Skeletal muscle satellite cell (primary cell): ENCODE results near the gene CFD.
A peak's percentile ranks its signal among the peaks of the same experiment; 100 is the strongest.
"Not testable (repeated sequence)": the region's sequence is repeated elsewhere in the genome, so short reads cannot be mapped to it uniquely, and the experiment has no call there.

Experiments used
- H3K27me3 ChIP-seq: 2 replicates; pipeline ENCODE4 v1.7.0; 2013; ENCODE audit warnings: low read length; ENCODE audit not compliant: control insufficient read depth, insufficient read depth
- H3K36me3 ChIP-seq: 2 replicates; pipeline ENCODE4 v1.7.0; 2013; ENCODE audit warnings: mild to moderate bottlenecking, control low read depth, low read length; ENCODE audit not compliant: insufficient read depth
- H3K4me1 ChIP-seq: 2 replicates; pipeline ENCODE4 v1.7.0; 2013; ENCODE audit warnings: low read length; ENCODE audit not compliant: control insufficient read depth, insufficient read depth
- H3K4me2 ChIP-seq: 2 replicates; pipeline ENCODE4 v1.7.0; 2013; ENCODE audit warnings: mild to moderate bottlenecking, low read length
- H3K4me3 ChIP-seq: 2 replicates; pipeline ENCODE4 v1.7.0; 2013; ENCODE audit warnings: low read length
- H3K9ac ChIP-seq: 2 replicates; pipeline ENCODE4 v1.7.0; 2013; ENCODE audit warnings: mild to moderate bottlenecking, low read depth, low read length, moderate library complexity
- H3K9me3 ChIP-seq: replicated peaks from 2 replicates; pipeline ENCODE4 v1.7.0; 2013; ENCODE audit warnings: mild to moderate bottlenecking, control low read depth, low read length

CFD gene

GRCh38 chr19:815775-816499 lies 43.5 kb upstream of the CFD start:
- Histone ChIP-seq H3K27me3 (no peaks in the 10 kb centered on the region), H3K9ac (no peak overlapping the region), H3K4me1 (no peaks in the 10 kb centered on the region), H3K4me3 (no peak overlapping the region), H3K36me3 (peaks cover 35% of the 10 kb centered on the region), H3K4me2 (no peak overlapping the region), H3K9me3 (no peaks in the 10 kb centered on the region)

GRCh38 chr19:816500-816857 lies 43.0 kb upstream of the CFD start:
- Histone ChIP-seq H3K4me3 (no peak overlapping the region), H3K9ac (no peak overlapping the region), H3K4me1 (no peaks in the 10 kb centered on the region), H3K36me3 (peaks cover 30% of the 10 kb centered on the region), H3K4me2 (no peak overlapping the region), H3K27me3 (no peaks in the 10 kb centered on the region), H3K9me3 (no peaks in the 10 kb centered on the region)

GRCh38 chr19:820212-820611 lies 39.3 kb upstream of the CFD start:
- H3K9ac ChIP-seq: not testable (repeated sequence)

GRCh38 chr19:821231-821824 lies 38.1 kb upstream of the CFD start:
- Histone ChIP-seq H3K9ac (no peak overlapping the region), H3K9me3 (no peaks in the 10 kb centered on the region), H3K36me3 (no peaks in the 10 kb centered on the region), H3K4me1 (no peaks in the 10 kb centered on the region), H3K4me3 (no peak overlapping the region), H3K27me3 (peaks cover 7% of the 10 kb centered on the region), H3K4me2 (peak overlapping the region; percentile 49)

More at GRCh38 chr19:820212-820611, 39.3 kb upstream of the CFD start:
- not testable (repeated sequence) for H3K4me1 ChIP-seq, H3K9me3 ChIP-seq, H3K27me3 ChIP-seq, H3K36me3 ChIP-seq, H3K4me3 ChIP-seq, H3K4me2 ChIP-seq

GRCh38 chr19:821825-822503 lies 37.5 kb upstream of the CFD start, which contains the start of gene PLPPR3:
TSS of gene PLPPR3 (minus strand) at chr19:821955. CDS start at chr19:821559, 396 bp downstream.
- Histone ChIP-seq H3K36me3 (no peaks in the 10 kb centered on the region), H3K9ac (no peak within 1 kb of the TSS), H3K4me3 (no peak within 1 kb of the TSS), H3K9me3 (no peaks in the 10 kb centered on the region), H3K27me3 (peaks cover 7% of the 10 kb centered on the region), H3K4me2 (peak within 1 kb of the TSS; percentile 49), H3K4me1 (no peaks in the 10 kb centered on the region)

- peaks cover 7% of the 10 kb centered on the region for H3K27me3 ChIP-seq
- H3K4me3 ChIP-seq: no peak overlapping the region
- H3K36me3 ChIP-seq: no peaks in the 10 kb centered on the region
- H3K9ac ChIP-seq: no peak overlapping the region
- no peaks in the 10 kb centered on the region for H3K4me1 ChIP-seq
- no peaks in the 10 kb centered on the region for H3K9me3 ChIP-seq
- no peak overlapping the region for H3K4me2 ChIP-seq
Measured at GRCh38 chr19:823565-824121, 35.8 kb upstream of the CFD start.

GRCh38 chr19:824885-825284 lies 34.6 kb upstream of the CFD start:
- H3K27me3 ChIP-seq: peaks cover 7% of the 10 kb centered on the region
- no peak overlapping the region for H3K4me3 ChIP-seq
- H3K4me2 ChIP-seq: no peak overlapping the region
- H3K36me3 ChIP-seq: no peaks in the 10 kb centered on the region
- H3K9ac ChIP-seq: no peak overlapping the region
- no peaks in the 10 kb centered on the region for H3K4me1 ChIP-seq
- H3K9me3 ChIP-seq: no peaks in the 10 kb centered on the region

GRCh38 chr19:825897-826644 lies 33.4 kb upstream of the CFD start:
- Histone ChIP-seq H3K9me3 (no peaks in the 10 kb centered on the region), H3K9ac (no peak overlapping the region), H3K27me3 (peaks cover 13% of the 10 kb centered on the region), H3K4me2 (no peak overlapping the region), H3K36me3 (no peaks in the 10 kb centered on the region), H3K4me1 (no peaks in the 10 kb centered on the region), H3K4me3 (no peak overlapping the region)

- no peak overlapping the region for H3K4me2 ChIP-seq
- H3K9me3 ChIP-seq: no peaks in the 10 kb centered on the region
- H3K9ac ChIP-seq: no peak overlapping the region
- peaks cover 21% of the 10 kb centered on the region for H3K27me3 ChIP-seq
- H3K4me3 ChIP-seq: no peak overlapping the region
- H3K36me3 ChIP-seq: no peaks in the 10 kb centered on the region
- H3K4me1 ChIP-seq: no peaks in the 10 kb centered on the region
Measured at GRCh38 chr19:827314-827709, 32.2 kb upstream of the CFD start.

- no peaks in the 10 kb centered on the region for H3K4me1 ChIP-seq
- no peak within 1 kb of the TSS for H3K4me2 ChIP-seq
- peaks cover 21% of the 10 kb centered on the region for H3K27me3 ChIP-seq
- no peak within 1 kb of the TSS for H3K4me3 ChIP-seq
- H3K9ac ChIP-seq: no peak within 1 kb of the TSS
- no peaks in the 10 kb centered on the region for H3K9me3 ChIP-seq
- no peaks in the 10 kb centered on the region for H3K36me3 ChIP-seq
Measured at GRCh38 chr19:827710-828321, 31.6 kb upstream of the CFD start, which contains the start of gene AZU1. TSS of gene AZU1 (plus strand) at chr19:827837. CDS start at chr19:827847, 10 bp downstream.
